Activated CD8-positive, alpha-beta memory T cell treated with anti-CD3 and anti-CD28 coated beads, Interleukin-2, amount 50 U/mL, for 1 hour (primary cell): ENCODE results near the gene MAN1C1.
"Not testable (repeated sequence)": the region's sequence is repeated elsewhere in the genome, so short reads cannot be mapped to it uniquely, and the experiment has no call there.

ENCODE experiments used
- DNase-seq: peaks from one replicate; pipeline ENCODE4 v3.0.0-alpha.2; 2020; ENCODE audit errors: extremely low read depth

MAN1C1 gene

DNA sequence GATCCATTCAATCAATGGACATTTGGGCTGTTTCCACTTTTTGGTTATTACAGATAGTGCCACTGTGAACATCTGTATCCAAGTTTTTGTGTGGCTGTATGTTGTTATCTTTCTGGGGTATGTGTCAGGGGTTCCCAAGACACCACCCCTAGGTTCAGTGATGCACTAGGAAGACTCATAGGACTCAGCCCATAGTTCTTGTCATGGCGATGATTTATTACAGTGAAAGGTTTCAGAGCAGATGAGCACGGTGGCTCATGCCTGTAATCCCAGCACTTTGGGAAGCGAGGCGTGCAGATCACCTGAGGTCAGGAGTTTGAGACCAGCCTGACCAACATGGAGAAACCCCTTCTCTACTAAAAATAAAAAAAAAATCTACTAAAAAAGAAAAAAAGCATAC lies 64.1 kb downstream of the MAN1C1 start:
- DNase-seq, result no peak

DNA sequence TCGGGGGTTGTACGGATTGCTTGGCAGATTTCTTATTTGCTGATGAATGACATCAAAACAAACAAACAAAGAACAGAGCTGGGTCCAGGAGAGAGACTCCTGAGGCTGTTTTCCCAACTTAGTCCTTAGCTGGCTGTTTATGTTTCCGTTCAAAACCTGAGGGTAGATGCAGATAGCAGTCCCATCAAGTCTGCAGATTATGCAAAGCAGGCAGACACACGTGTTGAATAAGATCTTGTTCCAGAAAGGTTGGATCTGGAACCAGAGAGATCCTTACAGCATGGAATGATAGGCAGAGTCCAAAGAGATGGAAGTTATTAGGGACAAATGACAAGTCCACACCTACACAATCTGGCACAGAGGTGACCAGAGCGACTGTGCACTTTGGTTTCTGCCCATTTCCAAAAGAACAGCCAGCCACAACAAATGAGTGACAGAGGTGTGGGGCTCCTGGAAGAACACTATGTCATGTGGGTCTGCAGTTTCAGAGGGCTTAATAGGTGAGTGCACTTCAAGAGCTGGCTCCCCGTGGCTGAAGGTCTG lies 65.5 kb downstream of the MAN1C1 start:
- no peak for DNase-seq

DNA sequence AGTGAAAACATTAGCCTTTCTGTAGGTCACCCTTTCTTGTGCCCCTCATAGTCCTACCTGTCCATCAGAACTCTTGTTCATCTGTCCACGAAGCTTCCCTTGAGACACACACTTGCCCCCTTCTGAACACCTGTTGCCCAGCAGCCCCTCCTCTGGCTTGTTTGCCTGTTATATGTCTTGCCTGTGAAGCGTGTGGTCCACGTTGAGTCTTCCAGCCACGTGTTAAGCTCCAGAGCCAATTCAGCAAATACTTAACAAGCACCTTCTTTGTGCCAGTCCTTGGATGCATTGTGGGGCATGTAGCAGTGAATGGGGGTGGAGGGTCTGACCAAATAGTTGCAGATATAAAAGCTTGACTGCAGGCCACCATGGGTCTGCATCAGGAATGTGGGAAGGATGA lies 66.6 kb downstream of the MAN1C1 start:
- no peak for DNase-seq

DNA sequence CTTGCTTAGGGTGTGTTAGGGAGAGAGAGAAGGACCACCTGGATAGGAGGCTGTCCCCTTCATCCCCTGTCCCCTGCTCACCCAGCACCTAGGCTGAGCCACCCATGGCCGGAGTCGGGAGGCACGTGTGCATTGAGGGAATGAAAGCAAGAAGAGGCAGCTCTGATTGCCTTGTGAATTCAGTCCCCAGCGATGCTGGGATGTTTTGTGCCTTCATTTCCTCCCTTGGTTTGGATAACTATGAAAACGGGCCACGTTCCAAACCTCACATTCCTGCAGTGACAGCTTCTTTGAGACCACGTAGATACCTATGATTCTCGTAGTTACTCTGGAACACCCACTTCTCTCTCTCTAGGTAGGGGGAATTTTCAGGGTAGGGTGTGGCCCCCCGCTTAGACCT lies 67.1 kb downstream of the MAN1C1 start:
- no peak for DNase-seq

DNA sequence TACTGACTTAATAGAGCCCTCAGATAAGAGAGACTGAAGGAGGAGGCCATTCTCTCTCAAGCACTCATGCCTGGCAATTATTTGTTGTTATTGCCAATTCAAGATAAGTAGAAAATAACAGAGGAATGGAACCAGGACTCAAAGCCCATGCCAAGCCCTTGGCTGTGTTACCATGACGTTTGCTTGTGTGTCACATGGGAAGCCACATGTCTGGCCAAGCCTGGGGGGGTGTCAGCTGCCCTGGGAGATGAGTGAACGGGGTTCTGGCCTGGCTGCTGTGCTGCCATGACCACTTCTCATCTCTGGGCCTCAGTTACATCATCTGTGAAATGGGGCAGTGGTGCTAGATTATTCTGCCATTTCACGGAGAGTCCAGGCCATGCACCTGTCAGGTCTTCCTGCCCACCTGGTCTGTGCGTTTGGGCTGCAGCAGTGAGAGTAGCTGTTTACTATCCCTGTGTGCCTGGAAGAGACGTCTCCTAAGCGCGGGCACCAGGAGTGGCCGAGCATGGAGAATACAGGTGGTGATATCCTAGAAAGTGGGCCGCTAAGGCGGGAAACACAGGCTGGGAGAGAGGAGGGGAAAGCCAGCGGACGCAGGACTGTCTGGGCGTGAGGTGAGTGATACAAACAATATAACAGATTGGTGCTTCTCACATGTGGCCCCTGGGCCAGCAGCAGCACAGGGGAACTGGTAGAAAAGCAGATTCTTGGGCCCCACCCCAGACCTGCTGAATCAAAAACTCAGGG lies 67.8 kb downstream of the MAN1C1 start:
- DNase-seq, result no peak

DNA sequence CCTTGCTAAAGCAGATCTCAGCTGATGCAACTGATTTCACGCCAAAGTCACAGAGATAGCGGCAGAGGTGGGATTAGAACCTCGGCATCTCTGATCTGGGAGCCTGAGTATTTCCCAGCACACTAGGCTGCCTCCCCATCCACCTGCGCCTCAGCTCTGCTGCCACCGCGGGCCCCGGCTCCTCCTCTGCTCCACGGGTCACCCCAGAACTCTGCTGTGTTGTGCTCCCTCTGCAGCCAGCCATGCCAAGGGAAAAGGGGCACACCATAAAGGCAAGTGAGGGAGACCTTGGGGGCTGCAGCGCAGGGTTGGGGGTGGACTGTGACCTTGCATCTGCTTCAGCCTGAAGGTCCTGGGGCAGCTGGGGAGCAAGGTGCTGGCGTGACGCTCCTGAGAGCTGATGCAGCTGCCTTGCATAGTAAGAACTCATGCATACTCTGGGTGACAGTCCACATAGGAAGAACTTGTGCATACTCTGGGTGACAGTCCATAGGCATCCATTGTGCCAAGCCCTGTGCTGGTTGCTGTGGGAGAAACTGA lies 68.7 kb downstream of the MAN1C1 start:
- no peak for DNase-seq

DNA sequence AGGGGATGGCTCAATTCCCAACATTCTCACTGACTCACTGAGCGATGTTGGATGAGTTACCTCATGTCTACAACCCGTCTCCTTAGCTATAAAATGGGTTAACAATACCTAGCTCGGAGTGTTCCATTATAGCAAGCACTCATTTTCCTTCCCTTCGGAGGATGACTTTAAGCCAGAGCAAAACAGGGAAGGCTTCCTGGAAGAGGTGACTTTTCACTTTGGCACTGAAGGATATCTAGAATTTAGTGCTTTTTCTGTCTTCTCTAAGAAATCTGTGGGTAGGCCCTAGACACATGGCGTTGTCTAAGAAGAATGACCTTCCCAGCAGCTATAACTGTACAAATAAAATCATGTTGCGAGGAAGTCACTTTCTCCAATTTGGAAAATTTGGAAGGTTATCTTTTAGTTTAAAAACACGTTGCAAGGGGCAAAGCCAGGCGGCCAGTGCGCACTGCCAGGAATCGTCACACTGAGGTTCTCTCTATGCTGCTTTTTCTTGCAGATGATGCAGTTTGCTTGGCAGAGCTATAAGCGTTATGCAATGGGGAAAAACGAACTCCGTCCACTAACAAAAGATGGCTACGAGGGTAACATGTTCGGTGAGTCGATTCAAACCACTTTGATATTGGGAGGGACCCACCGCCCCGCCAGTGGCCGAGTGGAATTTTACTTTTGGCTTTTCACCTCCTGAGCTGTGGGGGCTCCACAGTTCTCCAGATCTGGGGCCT lies 69.5 kb downstream of the MAN1C1 start:
- no peak for DNase-seq

DNA sequence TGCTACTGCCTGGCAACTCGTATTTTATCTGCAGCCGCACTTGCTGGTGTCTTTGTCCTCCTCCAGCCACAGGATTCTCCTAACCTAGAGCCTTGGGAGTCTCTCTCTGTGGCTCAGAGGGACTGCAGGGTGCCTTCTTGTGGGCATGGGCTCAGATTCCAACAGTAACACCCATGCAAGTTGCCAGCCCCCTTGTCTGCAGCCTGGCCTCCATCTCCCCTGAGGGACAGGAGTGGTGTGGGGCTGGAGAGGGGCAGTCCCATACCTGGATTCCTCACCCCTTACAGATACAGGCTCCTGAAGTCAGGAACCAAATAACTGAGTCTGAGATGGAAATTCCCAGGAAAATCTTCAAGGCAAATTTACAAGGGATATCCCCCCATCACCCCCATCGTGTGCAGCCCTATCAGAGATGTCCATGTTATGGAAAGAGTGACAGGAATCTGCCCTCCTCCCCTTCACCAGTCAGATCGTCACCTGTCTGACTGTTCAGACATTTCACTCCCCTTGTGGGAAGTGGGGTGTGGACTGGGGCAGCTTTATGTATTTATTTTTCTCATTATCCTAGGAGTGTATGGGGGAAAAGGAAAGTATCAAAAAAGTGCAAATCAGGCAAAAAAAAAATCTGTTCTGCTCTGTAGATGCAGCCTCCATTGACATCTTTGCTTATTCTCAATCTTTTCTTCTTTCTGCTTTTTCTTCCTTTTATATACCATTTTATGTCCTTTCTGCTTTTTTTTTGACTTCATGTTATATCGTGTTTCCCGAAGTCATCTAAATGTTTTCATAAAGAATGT lies 70.8 kb downstream of the MAN1C1 start:
- DNase-seq, result no peak

DNA sequence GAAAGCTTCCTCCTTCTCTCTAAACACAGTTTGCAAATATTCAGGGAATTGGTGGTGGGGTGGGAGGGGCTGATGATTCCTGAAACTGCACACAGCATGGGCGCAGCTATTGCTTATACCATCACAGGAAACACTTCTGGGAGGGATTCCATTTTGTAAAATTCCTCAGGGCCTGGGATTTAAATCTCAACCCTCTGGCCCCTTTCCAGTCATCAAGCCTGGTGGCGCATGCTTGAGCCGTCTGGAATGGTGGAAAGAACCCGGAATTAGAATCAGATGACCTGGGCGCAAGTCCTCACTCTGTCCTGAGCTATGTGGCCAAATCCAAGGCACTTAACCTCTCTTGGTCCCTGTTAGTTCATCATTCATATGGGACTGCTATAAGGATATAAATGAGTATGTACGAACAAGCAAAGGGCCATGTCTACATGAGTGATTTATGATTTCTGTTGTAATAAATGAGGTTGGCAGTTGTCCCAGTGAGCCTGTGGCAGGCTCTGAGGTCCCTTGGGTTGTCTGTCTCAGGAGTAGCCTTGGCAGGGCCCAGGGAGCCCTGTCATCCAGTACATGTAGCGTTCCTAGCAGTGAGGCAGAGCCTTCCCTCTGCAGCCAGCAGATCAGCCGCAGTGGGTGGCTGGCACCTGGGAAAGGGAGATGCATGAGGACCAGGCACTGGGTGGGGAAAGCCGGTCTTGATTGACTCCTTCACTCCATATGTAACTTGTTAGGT lies 72.0 kb downstream of the MAN1C1 start:
- DNase-seq, result no peak

DNA sequence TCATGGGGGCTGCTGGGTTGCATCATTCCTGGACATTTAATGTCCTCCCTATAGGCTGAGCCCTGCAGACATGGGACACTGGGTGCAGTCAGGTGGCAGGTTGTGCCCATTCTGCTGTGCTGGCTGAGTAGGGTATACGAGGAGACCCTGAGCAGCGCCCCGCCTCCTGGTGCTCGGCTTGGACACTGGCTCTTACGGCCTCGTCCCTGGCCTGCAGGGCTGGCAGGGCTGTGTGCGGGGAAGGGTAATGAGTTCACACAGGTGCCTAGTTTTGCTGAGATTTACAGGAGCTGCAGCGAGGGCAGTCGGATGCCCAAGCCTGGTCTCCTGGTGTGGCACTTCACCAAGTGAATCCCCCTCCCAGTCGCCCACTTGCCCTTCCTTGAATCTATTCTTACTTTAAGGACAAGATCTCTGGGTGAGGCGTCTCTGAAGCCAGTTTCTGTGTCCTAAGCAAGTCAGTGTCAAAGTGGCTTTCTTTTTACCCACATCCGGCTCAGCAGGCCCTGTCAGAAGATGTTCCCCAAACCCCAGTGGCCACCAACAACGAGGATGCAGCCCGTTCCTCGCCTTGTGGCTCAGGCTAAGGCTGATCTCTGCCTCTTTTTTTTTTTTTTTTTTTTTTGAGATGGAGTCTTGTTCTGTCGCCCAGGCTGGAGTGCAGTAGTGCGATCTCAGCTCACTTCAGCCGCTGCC lies 73.2 kb downstream of the MAN1C1 start:
- no peak for DNase-seq

DNA sequence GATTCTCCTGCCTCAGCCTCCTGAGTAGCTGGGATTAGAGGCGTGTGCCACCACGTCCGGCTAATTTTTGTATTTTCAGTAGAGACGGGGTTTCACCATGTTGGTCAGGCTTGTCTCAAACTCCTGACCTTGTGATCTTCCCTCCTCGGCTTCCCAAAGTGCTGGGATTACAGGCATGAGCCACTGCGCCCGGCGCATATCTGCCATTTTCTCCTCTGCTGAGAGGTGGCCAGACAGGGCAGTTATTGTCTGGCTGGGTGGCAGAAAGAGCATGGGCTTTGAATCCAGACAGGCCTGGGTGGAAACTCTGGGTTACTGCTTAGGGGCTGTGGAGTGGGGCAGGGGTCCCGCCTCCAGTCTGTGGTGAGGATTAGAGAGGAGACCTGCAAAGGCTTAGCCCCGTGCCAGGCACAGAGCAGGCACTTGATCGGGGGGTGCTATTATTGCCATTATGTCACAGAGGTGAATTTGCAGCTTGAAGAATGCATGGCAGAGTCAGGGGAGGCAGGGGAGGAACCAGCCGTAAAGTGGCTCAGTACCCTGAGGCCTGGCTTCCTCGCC lies 73.9 kb downstream of the MAN1C1 start:
- DNase-seq, result no peak

DNA sequence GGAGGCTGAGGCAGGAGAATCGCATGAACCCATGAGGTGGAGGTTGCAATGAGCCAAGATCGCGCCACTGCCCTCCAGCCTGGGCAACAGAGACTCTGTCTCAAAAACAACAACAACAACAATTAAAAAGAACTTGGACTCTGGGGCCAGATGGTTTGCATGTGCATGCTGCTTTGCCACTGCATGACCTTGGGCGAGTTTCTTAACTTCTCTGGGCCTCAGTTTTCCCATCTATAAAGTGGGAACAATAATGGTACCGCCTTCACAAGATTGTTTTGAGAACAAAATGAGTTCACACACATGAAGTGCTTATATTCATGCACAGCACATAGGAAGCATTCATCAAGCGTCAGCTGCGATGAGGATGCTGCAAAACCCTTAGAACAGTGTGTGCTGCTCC lies 74.6 kb downstream of the MAN1C1 start:
- DNase-seq, result no peak

DNA sequence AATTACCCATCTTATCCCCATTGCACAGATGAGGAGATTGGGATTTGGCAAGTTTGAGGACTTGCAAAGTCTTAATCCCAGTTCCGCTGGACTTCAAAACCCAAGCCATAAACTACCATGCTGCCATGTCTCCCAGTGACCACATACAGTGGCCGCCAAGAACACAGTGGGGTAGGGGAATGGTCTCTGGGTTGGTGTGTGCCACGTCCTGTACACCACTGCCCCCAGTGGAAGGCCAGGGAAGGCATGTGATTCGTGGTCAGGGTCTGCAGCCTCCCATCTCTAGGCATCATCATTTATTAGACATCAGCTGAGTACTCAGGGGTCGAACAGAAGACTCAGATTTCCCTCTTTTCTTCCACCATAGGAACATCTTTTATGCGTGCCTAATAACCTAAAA lies 76.0 kb downstream of the MAN1C1 start:
- no peak for DNase-seq

DNA sequence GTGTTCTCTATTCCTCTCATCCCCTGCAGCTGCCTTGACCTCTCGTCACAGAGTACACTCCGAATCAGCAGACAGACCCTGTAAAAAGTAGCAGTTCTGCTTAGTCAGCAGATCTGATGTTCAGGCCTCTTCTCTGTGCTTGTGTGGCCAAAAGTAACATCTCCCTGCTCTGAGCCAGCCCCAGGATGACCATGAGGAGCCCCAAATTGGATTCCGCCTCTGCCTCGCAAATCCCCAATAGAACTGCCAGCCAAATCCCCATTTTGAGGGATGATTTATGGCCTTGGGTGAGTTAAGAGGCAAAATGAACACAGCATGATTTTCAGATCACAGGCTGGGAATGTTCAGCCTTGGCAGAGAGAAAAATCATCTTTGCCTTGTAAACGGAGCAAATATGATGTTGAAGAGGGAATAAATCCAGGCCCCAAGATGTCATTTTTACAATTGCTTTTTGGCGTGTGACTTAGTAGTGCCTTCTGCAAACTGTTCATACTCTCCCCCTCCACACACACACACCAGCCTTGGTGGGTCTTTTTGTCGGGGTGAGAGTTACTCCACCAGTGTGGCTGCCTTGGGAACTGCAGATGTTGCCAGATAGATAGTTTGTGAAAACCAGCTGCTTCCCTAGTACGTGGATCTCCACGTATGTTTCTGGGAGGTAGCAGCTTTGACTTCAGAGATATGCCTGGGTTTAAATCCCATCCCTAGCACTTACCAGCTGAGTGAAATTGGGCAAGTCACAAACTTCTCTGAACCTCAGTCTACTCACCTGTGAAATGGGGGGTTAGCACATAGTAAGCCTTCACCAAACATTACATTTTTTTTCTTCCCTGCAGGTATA lies 77.8 kb downstream of the MAN1C1 start:
- DNase-seq, result no peak

DNA sequence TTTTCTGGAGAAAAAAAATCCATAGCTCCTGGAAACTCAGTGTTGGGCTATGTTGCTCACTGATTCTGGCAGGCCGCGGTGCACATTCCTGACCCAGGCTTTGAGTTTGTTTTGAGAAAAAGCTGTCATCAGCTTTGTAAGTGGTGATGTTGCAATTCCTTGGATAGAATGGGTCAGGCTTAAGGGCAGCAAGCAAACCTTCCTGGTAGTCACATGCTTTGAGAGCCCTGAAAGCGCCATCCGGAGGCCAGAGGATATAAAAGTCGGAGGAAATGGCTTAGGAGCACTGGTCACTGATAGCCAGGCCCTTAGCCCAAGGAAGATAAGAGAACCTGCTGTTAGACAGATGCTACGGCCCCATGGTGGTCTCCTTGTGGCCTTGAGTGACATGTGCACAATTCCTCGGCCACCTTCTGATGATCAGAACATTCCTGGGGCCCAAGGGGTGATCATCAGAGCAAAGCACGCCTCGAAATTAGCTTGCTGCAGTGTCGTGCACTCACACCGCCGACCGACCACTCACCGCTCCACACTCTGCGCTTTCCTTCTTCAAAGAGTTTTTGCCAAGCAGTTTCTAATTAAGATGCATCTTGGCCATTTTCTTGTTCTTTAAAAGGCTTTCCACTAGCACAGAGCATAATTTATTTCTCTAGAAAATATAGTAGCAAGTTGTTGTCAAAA lies 78.6 kb downstream of the MAN1C1 start:
- DNase-seq, result no peak

DNA sequence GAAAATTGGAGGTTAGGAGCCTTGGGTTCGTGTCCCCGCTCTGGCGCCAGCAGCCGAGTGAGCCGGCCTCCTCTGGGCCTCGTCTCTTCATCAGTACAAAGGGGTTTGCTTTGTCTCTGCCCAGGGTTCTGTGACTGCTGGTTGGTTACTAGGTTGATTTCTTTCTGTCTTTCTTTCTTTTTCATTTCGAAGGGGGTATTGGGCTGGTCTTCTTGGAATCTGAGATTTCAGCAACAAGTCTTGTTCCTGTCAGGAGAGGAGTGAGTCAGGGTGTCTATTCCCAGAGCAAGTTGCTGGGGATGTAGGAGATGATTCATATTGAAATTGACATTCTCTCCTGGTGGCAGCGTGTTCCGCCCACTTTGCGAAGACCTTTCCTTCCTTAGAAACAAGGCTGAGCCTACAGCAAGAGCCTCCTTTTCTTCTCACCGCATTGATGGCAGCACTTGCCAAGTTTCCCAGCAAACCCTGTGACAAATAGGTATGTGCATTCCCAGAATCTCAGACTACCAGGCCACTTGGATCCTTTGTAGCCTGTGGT lies 79.2 kb downstream of the MAN1C1 start:
- DNase-seq, result no peak

DNA sequence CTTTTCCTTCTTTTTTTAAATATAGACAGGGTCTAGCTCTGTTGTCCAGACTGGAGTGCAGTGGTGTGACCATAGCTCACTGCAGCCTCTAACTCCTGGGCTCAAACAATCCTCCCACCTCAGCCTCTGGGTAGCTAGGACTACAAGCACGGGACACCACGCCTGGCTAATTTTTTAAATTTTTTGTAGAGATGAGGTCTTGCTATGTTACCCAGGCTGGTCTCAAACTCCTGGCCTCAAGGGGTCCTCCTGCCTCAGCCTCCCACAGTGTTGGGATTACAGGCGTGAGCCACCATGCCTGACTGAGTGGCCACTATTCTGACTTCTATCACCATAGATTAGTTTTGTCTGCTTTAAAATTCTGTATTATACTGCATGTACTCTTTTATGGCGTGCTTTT lies 80.1 kb downstream of the MAN1C1 start:
- DNase-seq, result not testable (repeated sequence)

DNA sequence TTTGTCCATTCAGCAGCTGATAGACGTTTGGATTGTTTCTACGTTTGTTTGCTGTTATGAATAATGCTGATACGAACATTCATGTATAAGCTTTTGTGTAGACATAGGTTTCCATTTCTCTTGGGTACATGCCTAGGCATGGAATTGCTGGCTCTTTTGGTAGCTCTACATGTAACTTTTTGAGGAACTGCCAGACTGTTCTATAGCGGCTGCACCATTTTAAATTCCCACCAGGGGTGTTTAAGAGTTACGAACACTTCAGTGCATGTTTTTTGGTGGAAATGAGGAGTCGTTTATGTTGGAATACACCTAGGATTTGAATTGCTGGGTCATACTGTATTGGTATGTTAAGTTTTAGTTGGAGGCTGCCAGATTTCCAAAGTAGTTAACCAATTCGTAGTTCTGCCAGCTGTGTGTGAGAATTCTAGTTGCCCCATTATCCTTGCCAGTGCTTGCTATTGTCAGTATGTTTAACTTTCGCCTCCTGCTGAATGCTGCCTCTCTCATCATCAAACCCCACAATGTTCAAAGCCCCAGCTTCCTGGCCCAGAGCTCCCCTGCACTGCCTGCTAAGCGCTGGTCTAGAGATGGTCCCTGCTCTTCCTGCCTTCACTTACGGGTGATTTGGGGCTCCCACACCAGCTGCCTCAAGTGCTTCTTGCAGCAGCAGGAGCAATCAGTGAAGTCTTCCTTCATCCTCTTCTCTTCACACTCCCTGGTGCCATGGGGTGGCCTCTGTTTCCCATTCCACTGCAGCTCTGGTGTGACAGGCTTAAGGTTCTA lies 81.0 kb downstream of the MAN1C1 start:
- no peak for DNase-seq
